Ovary (tissue), 3 donors: ENCODE results near the gene BPI.

ENCODE experiments used
- POLR2A ChIP-seq: fragments of 450-650 bp; IDR thresholded peaks from one replicate; pipeline ENCODE4 v1.6.1; 2017; ENCODE audit warnings: antibody characterized with exemption, mild to moderate bottlenecking, moderate library complexity
- TF ChIP-seq, protein P1 (sequence below), 3 donors: fragments of 450-650 bp in 2 of 3; fragments of 200-600 bp in 1 of 3; IDR thresholded peaks; one replicate each; pipeline versions ENCODE4 v1.5.1 to v1.8.0; 2016 to 2022; ENCODE audit warnings: antibody characterized with exemption in 3 of 3, mild to moderate bottlenecking in 1 of 3
- donor health status: DM: no; HTN: no; CAD: no.

DNA sequence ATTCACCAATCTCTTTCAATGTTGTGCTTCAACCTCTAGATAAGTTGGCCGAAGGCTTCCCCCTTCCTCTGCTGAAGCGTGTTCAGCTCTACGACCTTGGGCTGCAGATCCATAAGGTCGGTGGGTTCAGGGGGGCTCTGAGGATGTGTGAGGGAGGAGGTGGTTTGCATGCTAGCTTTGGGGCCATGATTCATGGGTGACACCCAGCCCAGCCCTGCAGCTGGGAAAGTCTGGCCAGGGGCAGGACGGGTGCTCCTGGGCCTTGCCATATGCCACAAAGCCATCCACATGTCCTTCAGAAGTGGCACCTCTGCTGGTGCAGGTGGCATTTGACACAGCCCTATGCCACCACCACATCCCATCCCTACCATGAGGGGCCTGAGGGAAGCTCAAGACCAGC, 69.9 kb downstream of the BPI start:
- TF ChIP-seq POLR2A, result no peak
- TF ChIP-seq, protein P1, sequence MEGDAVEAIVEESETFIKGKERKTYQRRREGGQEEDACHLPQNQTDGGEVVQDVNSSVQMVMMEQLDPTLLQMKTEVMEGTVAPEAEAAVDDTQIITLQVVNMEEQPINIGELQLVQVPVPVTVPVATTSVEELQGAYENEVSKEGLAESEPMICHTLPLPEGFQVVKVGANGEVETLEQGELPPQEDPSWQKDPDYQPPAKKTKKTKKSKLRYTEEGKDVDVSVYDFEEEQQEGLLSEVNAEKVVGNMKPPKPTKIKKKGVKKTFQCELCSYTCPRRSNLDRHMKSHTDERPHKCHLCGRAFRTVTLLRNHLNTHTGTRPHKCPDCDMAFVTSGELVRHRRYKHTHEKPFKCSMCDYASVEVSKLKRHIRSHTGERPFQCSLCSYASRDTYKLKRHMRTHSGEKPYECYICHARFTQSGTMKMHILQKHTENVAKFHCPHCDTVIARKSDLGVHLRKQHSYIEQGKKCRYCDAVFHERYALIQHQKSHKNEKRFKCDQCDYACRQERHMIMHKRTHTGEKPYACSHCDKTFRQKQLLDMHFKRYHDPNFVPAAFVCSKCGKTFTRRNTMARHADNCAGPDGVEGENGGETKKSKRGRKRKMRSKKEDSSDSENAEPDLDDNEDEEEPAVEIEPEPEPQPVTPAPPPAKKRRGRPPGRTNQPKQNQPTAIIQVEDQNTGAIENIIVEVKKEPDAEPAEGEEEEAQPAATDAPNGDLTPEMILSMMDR (IDR thresholded peaks at IDR 0.05), result no peak
